ENCODE measurements around the gene NDUFS6. TPM values are rescaled to one million over a fixed set of nuclear protein-coding genes. Genes with fewer than 3 reads are reported as not detected.

NDUFS6 gene
- total RNA-seq, 1 donor from 2014 or later: 181 TPM

DNA sequence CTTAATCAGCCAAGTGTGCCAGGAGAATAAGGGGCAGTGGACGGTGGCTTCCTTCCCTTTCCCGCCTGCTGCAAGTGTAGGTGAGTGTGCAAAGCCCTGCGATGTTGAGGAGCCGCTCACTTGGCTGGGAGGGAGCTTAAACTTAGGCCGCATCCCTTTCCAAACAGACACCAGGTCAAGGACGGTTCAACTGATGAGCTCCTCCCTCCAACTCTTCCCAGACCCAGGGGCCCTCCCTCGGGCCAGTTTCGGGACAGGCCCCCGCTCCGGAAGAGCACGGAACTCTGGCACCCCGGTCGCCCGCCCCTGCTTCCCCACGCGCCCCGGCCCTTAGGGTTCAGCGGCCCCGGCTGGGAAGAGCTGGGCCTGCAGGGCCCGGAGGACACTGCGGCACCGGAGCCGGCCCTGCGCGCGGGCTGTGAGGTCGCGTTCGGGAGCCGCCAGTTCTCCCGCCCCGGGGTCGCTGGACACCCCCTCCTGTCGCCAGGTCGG lies 2.1 kb upstream of the NDUFS6 start:
- DNase-seq (ENCODE audit: low read depth): no peak
- TF ChIP-seq, protein P1, sequence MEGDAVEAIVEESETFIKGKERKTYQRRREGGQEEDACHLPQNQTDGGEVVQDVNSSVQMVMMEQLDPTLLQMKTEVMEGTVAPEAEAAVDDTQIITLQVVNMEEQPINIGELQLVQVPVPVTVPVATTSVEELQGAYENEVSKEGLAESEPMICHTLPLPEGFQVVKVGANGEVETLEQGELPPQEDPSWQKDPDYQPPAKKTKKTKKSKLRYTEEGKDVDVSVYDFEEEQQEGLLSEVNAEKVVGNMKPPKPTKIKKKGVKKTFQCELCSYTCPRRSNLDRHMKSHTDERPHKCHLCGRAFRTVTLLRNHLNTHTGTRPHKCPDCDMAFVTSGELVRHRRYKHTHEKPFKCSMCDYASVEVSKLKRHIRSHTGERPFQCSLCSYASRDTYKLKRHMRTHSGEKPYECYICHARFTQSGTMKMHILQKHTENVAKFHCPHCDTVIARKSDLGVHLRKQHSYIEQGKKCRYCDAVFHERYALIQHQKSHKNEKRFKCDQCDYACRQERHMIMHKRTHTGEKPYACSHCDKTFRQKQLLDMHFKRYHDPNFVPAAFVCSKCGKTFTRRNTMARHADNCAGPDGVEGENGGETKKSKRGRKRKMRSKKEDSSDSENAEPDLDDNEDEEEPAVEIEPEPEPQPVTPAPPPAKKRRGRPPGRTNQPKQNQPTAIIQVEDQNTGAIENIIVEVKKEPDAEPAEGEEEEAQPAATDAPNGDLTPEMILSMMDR (conservative IDR thresholded peaks at IDR 0.05; ENCODE audit: low read depth, low read length): no peak
- peak overlapping the region; percentile 68 for H3K4me3 ChIP-seq (ENCODE audit: low read depth, low read length)

DNA sequence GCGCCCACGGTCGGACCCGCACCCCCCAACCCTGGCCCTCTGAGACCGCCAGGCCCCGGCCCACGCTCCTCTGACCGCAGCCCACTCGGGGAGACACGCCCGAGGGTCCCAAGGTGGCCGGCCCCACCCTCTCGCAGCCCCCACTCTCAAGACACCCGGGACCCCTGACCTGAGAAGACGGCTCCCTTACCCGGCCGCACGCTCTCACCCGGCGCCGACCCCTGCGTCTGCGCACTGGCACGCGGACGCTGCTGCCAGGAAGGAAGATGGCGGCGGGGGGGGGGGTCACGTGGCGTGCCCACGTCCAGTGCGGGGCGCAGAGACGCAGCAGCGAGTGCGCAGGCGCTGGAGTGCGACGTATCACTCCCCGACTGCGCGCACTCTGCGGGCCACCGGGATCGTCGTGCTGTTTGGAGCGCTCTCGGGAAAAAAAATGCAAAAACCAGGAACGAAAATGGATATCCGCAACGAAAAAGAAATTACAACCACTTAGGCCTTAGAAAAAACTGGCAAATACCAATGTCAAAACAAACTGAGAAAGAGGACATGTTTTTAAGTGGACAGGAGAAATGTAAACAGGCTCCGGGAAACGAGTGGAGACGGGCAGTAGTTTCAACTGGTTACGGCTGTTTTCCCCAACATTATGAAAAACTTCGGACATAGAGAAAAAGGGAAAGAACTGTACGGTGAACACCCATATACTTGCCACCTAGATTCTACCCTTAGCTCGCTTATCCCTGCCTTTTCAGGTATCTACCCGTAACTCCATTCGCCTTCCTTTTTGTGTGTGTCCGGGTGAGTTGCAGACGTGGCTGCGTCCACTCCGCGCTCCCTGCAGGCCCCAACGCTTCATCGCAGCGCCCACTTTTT lies 1.4 kb upstream of the NDUFS6 start, which contains the start of gene MRPL36:
MRPL36 (minus strand) TSS at position 236 of the 870 bp plus-strand sequence. CDS start 902 bp downstream, outside the sequence.
- no peak for DNase-seq (ENCODE audit: low read depth)
- TF ChIP-seq, protein P1 (conservative IDR thresholded peaks at IDR 0.05; ENCODE audit: low read depth, low read length): no peak
- H3K4me3 ChIP-seq (ENCODE audit: low read depth, low read length): peak within 1 kb of the TSS; percentile 68

DNA sequence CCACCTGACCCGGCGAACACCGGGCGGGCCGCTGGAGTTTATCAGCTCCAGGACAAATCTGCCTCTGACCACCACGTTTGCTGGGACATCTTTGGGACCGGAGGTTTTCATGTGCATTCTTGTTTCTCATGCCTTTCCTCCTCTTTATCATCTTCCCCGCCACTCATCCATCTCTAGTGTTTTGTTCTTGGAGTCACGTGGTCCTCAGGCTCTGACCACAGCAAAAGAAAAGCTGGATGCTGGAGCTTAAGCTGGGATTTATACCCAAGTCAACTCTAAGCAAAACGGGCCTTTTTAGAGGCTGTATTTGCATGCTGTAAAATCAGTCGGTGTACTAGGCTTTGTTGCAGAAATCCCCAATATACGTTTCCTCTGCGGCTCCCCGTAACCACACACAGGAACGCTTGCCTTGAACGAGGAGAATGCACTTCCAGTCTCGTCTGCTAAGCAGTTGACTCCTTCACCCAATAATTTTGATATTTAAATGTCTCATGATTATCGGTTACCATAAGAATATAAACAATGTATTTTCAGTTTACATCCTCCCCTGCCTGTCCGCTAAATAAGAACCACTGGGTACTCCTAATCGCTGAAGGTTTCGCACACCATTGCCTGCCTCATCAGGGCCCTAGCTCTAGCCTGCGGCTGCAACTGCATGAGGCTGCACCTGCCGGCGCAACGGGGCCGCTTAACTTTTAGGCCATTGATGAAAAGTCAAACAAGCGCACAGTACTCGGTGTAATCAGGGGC lies 560 bp upstream of the NDUFS6 start:
- no peak for DNase-seq (ENCODE audit: low read depth)
- H3K4me3 ChIP-seq (ENCODE audit: low read depth, low read length): peak overlapping the region; percentile 68
- TF ChIP-seq, protein P1 (conservative IDR thresholded peaks at IDR 0.05; ENCODE audit: low read depth, low read length): no peak

DNA sequence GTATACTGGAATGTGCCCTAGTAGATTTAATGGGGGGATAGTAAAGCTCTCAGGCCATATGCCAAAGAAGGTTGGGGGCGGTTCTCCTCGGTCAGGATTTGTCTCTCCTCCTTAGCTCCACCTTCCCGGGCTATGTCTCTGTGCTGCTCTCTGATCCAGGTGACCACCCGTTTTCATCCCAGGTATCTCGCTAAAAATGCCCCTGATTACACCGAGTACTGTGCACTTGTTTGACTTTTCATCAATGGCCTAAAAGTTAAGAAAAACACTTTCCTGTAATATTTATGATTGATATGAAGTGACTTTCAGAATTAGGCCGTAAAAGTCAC lies 724 bp downstream of the NDUFS6 start:
- H3K4me3 ChIP-seq (ENCODE audit: low read depth, low read length): peak overlapping the region; percentile 68
- TF ChIP-seq, protein P1 (conservative IDR thresholded peaks at IDR 0.05; ENCODE audit: low read depth, low read length): no peak
- no peak for DNase-seq (ENCODE audit: low read depth)

DNA sequence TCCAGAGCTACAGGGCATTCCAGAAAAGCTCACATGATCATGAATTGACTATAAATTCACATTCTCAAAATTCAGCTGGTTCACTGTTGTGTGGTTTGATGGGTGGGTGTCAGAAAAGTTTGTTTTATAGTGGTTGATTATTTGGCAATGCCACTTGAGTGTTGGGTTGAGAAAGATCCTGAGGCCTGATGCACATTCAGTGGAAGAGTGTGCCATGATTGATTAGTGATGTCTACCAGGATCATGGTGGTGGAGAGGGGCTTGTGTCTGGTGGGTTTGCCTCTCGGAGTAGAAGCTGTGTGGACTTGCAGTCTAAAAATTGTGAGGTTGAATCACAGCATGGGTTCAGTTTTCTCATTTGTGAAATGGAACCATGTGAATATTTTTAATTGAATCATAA lies 2.0 kb downstream of the NDUFS6 start:
- TF ChIP-seq, protein P1 (conservative IDR thresholded peaks at IDR 0.05; ENCODE audit: low read depth, low read length): no peak
- no peak for DNase-seq (ENCODE audit: low read depth)
- no peak overlapping the region for H3K4me3 ChIP-seq (ENCODE audit: low read depth, low read length)

DNA sequence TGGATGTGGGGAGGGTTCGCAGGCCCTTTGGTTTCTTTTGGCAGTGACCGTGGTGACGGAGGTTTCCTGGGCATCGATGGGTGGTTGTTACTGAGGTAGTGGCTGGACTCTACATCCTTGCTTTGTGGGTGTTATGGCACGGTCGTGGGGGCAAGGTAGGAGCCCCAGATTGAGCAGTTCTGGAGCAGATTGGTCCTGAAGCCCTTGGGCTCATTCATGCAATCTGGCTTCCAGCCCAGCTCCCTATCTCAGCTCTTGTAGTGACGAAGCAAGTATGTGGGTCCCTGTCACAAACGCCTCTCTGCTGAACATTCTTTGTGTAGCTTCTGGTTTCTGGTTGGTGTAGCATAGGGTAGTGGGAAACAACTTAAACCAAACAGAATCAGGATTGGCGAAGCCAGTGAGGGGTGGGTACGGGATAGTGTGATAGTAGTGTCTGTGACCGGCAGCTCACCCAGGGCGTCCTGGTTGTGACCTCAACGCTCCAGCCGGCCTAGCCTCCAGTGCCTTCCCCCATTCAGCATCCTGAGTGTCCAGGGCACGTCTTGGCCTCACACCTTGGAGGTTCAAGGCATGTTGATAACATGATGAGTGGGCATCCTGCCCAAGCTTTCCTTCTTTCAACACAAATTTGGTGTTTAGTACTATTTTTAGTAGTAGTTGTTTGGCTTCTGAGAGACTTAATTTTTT lies 2.9 kb downstream of the NDUFS6 start:
- no peak overlapping the region for H3K4me3 ChIP-seq (ENCODE audit: low read depth, low read length)
- no peak for DNase-seq (ENCODE audit: low read depth)
- TF ChIP-seq, protein P1 (conservative IDR thresholded peaks at IDR 0.05; ENCODE audit: low read depth, low read length): no peak

Data from epithelial cell of proximal tubule (primary cell).